GM19328 (cell line): ENCODE measurements around the gene HJURP.

ENCODE experiments used
- ATAC-seq: cut with Tn5 transposase; IDR thresholded peaks from one replicate; pipeline ENCODE4 v1.9.1; 2021; ENCODE audit warnings: mild to moderate bottlenecking, moderate library complexity; ENCODE audit not compliant: unreplicated experiment

Gene HJURP

GRCh38 chr2:233831861-233832260 lies 22.5 kb downstream of the HJURP start:
- no peak for ATAC-seq

GRCh38 chr2:233831011-233831721 lies 23.2 kb downstream of the HJURP start:
- no peak for ATAC-seq

- ATAC-seq, result no peak
Measured at GRCh38 chr2:233830111-233830802, 24.1 kb downstream of the HJURP start.

- ATAC-seq, result no peak
Measured at GRCh38 chr2:233829193-233830110, 24.9 kb downstream of the HJURP start.

- no peak for ATAC-seq
Measured at GRCh38 chr2:233828546-233829192, 25.7 kb downstream of the HJURP start.

GRCh38 chr2:233824373-233824772 lies 30.0 kb downstream of the HJURP start:
- ATAC-seq, result no peak

GRCh38 chr2:233823731-233824121 lies 30.6 kb downstream of the HJURP start:
- ATAC-seq, result no peak

GRCh38 chr2:233822781-233823730 lies 31.3 kb downstream of the HJURP start:
- no peak for ATAC-seq

- no peak for ATAC-seq
Measured at GRCh38 chr2:233822101-233822771, 32.1 kb downstream of the HJURP start.

- ATAC-seq, result no peak
Measured at GRCh38 chr2:233821709-233822100, 32.6 kb downstream of the HJURP start.

GRCh38 chr2:233821196-233821595 lies 33.1 kb downstream of the HJURP start:
- ATAC-seq, result no peak

GRCh38 chr2:233820774-233821105 lies 33.6 kb downstream of the HJURP start:
- ATAC-seq, result no peak

- no peak for ATAC-seq
Measured at GRCh38 chr2:233819884-233820773, 34.2 kb downstream of the HJURP start.

GRCh38 chr2:233818639-233819621 lies 35.4 kb downstream of the HJURP start:
- no peak for ATAC-seq

- no peak for ATAC-seq
Measured at GRCh38 chr2:233817995-233818638, 36.2 kb downstream of the HJURP start.

- no peak for ATAC-seq
Measured at GRCh38 chr2:233817361-233817911, 36.9 kb downstream of the HJURP start.
